HepG2 (cell line): ENCODE measurements around the gene GALR3. TPM values are rescaled to one million over a fixed set of nuclear protein-coding genes. Genes with fewer than 3 reads are reported as not detected.

Source experiments
- ATF1 ChIP-seq: IDR thresholded peaks from 2 replicates; pipeline ENCODE4 v1.6.1; 2016; ENCODE audit warnings: mild to moderate bottlenecking, control low read depth
- CEBPB ChIP-seq: IDR thresholded peaks from 2 replicates; pipeline ENCODE4 v1.6.1; 2011; ENCODE audit warnings: low read depth, low read length, improper control_type of control experiment, borderline replicate concordance
- HOXA5 ChIP-seq: sonication (generic); formaldehyde crosslinking; IDR thresholded peaks from 2 replicates; pipeline ENCODE4 v1.4.0; 2020; ENCODE audit warnings: missing genetic modification reagents
- MLLT10 ChIP-seq: sonication (generic); formaldehyde crosslinking; IDR thresholded peaks from 2 replicates; pipeline ENCODE4 v1.4.0; 2020; ENCODE audit warnings: missing genetic modification reagents
- MYNN ChIP-seq: sonication (generic); formaldehyde crosslinking; IDR thresholded peaks from 2 replicates; pipeline ENCODE4 v1.4.0; 2020; ENCODE audit warnings: mild to moderate bottlenecking, low read depth, missing genetic modification reagents
- PAX8 ChIP-seq: sonication (generic); formaldehyde crosslinking; IDR thresholded peaks from 2 replicates; pipeline ENCODE4 v1.8.0; 2022; ENCODE audit warnings: mild to moderate bottlenecking, missing genetic modification reagents, borderline replicate concordance
- POLR2A ChIP-seq, 2 experiments: IDR thresholded peaks; 2 replicates each; pipeline ENCODE4 v1.6.1; 2011; ENCODE audit warnings: low read depth in 2 of 2, low read length in 2 of 2, mild to moderate bottlenecking in 1 of 2, moderate library complexity in 1 of 2; ENCODE audit not compliant: insufficient read depth in 1 of 2
- POLR2G ChIP-seq: fragments of 200-400 bp; formaldehyde crosslinking; IDR thresholded peaks from 2 replicates; pipeline ENCODE4 v1.6.1; 2018; ENCODE audit warnings: mild to moderate bottlenecking, low read depth, low read length, moderate library complexity
- RELA ChIP-seq: sonication (generic); formaldehyde crosslinking; IDR thresholded peaks from 2 replicates; pipeline ENCODE4 v1.4.0; 2020; ENCODE audit warnings: missing genetic modification reagents
- SSRP1 ChIP-seq: IDR thresholded peaks from 2 replicates; pipeline ENCODE4 v1.6.1; 2016; ENCODE audit warnings: control low read depth
- ZBTB7B ChIP-seq: sonication (generic); formaldehyde crosslinking; IDR thresholded peaks from 2 replicates; pipeline ENCODE4 v1.4.0; 2020; ENCODE audit warnings: missing genetic modification reagents
- ZNF292 ChIP-seq: sonication (generic); formaldehyde crosslinking; IDR thresholded peaks from 2 replicates; pipeline ENCODE4 v1.8.1; 2022; ENCODE audit warnings: mild to moderate bottlenecking, low read depth, missing genetic modification reagents, borderline replicate concordance
- ZNF33A ChIP-seq: sonication (generic); formaldehyde crosslinking; IDR thresholded peaks from 2 replicates; pipeline ENCODE4 v1.5.1; 2020; ENCODE audit warnings: missing genetic modification reagents, mild to moderate bottlenecking, moderate library complexity, borderline replicate concordance
- ZNF878 ChIP-seq: sonication (generic); formaldehyde crosslinking; IDR thresholded peaks from 2 replicates; pipeline ENCODE4 v1.8.1; 2023; ENCODE audit warnings: mild to moderate bottlenecking, missing genetic modification reagents, moderate library complexity
- polyA plus RNA-seq, 8 experiments: library from polyadenylated mRNA; depleted of rRNA in 3 of 8; stranded (reverse) in 7 of 8; unstranded in 1 of 8; fragments of >200 nt; fragmentation: Illumina TruSeq in 4 of 8; extraction: Trizol in 4 of 8; gene quantifications; 2 replicates each; pipeline versions ENCODE4 v1.2.1 to v1.2.3, GENCODE V29; 2011 to 2016; ENCODE audit warnings: low read depth in 4 of 8, missing spikeins in 1 of 8, mixed read lengths in 1 of 8; ENCODE audit not compliant: insufficient read depth in 1 of 8
- total RNA-seq, 5 experiments: library from RNA; depleted of rRNA; stranded (reverse); fragments of >200 nt; fragmentation: Illumina TruSeq; extraction: Trizol; gene quantifications; 2 replicates each; pipeline ENCODE4 v1.2.3, GENCODE V29; 2016; ENCODE audit warnings: low read depth in 1 of 5
- TF ChIP-seq, protein P1 (sequence below): sonication (generic); formaldehyde crosslinking; IDR thresholded peaks from 2 replicates; pipeline ENCODE4 v1.4.0; 2020; ENCODE audit warnings: missing genetic modification reagents

Gene GALR3
- total and polyA plus RNA-seq, 2 of the 13 experiments (the other 11 are each of a cell fraction or from before 2014, with no cell fraction given) = 0.13 TPM; not detected in 1

DNA sequence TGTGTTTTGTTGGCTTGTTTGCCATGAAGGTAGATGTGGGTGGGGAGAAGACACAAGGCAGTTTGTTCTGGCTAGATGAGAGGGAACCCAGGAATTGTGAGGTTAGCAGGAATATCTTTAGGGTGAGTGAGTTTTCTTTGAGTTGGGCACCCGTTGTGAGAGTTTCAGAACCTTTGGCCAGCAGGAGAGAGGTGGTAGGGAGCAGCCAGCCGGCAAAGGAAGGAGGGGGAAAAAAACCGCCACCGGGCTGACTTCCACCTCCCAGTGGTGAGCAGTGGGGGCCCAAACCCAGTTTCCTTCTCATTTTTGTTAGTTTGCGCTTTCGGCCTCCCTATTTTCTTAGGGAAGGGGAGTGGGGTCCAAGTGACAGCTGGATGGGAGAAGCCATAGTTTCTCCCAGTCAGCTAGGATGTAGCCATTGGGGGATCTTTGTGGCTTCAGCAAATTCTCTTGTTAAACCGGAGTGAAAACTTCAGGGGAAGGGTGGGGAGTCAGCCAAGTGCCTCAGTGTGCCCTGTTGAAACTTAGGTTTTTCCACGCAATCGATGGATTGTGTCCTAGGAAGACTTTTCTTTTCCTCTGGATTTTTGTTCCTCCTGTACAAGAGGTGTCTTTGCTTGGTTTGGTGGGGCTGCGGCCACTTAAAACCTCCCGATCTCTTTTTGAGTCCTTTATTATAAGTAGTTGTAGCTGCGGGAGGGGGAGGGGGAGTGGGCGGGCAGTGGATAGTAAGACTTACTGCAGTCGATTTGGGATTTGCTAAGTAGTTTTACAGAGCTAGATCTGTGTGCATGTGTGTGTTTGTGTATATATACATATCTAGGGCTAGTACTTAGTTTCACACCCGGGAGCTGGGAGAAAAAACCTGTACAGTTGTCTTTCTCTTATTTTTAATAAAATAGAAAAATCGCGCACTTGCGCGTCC, 16.5 kb upstream of the GALR3 start (continued):
- TF ChIP-seq CEBPB = no peak
- TF ChIP-seq ZNF878 (CRISPR knock-in tag) = 0 out of 2 replicates have a peak, but pooled peaks have one; percentile 27
- TF ChIP-seq RELA (CRISPR knock-in tag) = no peak
- TF ChIP-seq ZBTB7B = 0 out of 2 replicates have a peak, but pooled peaks have one; percentile 18
- TF ChIP-seq POLR2G = 0 out of 2 replicates have a peak, but pooled peaks have one; percentile 19
- TF ChIP-seq MYNN = no peak
- no peak for TF ChIP-seq ZNF33A (CRISPR knock-in tag)
- TF ChIP-seq HOXA5 (CRISPR knock-in tag) = 0 out of 2 replicates have a peak, but pooled peaks have one; percentile 31
- TF ChIP-seq ZNF292 (CRISPR knock-in tag) = no peak
- no peak for TF ChIP-seq PAX8 (CRISPR knock-in tag)
- TF ChIP-seq, protein P1, sequence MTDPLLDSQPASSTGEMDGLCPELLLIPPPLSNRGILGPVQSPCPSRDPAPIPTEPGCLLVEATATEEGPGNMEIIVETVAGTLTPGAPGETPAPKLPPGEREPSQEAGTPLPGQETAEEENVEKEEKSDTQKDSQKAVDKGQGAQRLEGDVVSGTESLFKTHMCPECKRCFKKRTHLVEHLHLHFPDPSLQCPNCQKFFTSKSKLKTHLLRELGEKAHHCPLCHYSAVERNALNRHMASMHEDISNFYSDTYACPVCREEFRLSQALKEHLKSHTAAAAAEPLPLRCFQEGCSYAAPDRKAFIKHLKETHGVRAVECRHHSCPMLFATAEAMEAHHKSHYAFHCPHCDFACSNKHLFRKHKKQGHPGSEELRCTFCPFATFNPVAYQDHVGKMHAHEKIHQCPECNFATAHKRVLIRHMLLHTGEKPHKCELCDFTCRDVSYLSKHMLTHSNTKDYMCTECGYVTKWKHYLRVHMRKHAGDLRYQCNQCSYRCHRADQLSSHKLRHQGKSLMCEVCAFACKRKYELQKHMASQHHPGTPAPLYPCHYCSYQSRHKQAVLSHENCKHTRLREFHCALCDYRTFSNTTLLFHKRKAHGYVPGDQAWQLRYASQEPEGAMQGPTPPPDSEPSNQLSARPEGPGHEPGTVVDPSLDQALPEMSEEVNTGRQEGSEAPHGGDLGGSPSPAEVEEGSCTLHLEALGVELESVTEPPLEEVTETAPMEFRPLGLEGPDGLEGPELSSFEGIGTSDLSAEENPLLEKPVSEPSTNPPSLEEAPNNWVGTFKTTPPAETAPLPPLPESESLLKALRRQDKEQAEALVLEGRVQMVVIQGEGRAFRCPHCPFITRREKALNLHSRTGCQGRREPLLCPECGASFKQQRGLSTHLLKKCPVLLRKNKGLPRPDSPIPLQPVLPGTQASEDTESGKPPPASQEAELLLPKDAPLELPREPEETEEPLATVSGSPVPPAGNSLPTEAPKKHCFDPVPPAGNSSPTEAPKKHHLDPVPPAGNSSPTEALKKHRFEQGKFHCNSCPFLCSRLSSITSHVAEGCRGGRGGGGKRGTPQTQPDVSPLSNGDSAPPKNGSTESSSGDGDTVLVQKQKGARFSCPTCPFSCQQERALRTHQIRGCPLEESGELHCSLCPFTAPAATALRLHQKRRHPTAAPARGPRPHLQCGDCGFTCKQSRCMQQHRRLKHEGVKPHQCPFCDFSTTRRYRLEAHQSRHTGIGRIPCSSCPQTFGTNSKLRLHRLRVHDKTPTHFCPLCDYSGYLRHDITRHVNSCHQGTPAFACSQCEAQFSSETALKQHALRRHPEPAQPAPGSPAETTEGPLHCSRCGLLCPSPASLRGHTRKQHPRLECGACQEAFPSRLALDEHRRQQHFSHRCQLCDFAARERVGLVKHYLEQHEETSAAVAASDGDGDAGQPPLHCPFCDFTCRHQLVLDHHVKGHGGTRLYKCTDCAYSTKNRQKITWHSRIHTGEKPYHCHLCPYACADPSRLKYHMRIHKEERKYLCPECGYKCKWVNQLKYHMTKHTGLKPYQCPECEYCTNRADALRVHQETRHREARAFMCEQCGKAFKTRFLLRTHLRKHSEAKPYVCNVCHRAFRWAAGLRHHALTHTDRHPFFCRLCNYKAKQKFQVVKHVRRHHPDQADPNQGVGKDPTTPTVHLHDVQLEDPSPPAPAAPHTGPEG (CRISPR knock-in tag) = 0 out of 2 replicates have a peak, but pooled peaks have one; percentile 26
- 0 out of 2 replicates have a peak, but pooled peaks have one; percentile 17 for TF ChIP-seq ATF1 (CRISPR knock-in tag)
- TF ChIP-seq SSRP1 (CRISPR knock-in tag) = peak; percentile 58; the same call in 1 of the 2 replicates
- TF ChIP-seq MLLT10 (CRISPR knock-in tag) = 0 out of 2 replicates have a peak, but pooled peaks have one; percentile 36
- peak in 1 of 2 experiments; percentile 48; a peak in 1 of 4 replicates for TF ChIP-seq POLR2A (IDR thresholded peaks at IDR 0.05; ENCODE audit: insufficient read depth in 1 of 2, low read depth in 2 of 2, low read length in 2 of 2)
- TF ChIP-seq, all 625 proteins: peak for 14
